DMS53 (cell line): ENCODE data around the gene HSPA2.
"Not testable (repeated sequence)": the region's sequence is repeated elsewhere in the genome, so short reads cannot be mapped to it uniquely, and the experiment has no call there.

ENCODE experiments used
- DNase-seq: peaks from one replicate; lab custom pipeline; 2025; lab: John Stamatoyannopoulos, UW

The HSPA2 gene

DNA sequence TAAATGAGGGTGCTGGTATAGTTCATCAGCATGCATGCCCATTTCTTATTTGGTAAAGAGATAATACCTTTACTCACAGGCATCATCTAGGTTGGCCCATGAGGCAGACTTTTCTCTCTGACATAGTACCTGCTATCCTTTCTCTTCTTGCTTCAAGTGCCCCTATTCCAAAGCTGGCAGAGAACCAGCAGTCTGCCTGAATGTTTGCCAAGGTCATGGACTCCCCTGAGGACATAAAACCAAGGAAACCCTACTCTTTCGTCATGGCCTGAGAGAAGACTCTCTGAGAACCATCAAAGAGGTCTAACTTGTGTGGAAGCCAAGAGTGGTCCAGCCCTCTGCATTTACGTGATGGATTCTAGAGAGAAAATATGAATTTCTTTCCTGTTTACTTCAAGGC lies 21.1 kb downstream of the HSPA2 start:
- no peak for DNase-seq

DNA sequence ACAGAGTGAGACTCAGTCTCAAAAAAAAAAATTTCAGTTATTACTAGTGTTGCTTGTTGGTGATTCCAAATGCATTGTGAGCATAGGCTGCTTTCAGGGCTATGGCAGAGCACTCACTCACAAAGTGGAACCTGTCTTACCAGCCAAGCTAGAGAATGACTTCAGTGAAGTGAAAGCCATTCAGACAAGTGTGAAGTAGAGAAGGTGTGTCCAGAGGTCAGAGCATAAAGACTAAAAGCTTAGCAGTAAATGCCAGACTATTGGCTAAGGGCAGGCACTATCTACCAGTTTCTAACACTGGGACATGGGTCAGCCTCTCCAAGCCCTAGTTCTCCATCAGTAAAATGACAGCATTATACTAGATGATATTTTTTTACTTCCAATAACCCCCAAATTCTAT lies 21.9 kb downstream of the HSPA2 start:
- DNase-seq: peak; percentile 12

DNA sequence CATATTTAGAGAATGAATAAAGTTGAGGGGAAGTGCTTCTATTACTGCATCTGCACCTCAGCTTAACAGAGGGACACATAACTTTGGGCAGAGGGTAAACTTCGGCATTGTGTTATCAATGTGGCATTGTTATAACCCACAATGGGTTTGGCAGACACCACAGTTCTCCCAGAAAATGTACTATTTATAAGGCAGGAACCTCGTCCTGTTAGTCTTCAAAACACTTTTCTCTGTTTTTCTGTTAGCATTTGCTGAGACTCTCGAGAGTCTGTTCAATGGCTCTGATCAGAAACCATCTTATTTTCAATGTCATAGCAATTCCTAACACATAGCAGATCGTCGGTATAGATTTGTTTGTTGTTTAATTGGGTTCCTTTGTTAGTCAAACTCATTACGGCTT lies 23.2 kb downstream of the HSPA2 start:
- DNase-seq: no peak

DNA sequence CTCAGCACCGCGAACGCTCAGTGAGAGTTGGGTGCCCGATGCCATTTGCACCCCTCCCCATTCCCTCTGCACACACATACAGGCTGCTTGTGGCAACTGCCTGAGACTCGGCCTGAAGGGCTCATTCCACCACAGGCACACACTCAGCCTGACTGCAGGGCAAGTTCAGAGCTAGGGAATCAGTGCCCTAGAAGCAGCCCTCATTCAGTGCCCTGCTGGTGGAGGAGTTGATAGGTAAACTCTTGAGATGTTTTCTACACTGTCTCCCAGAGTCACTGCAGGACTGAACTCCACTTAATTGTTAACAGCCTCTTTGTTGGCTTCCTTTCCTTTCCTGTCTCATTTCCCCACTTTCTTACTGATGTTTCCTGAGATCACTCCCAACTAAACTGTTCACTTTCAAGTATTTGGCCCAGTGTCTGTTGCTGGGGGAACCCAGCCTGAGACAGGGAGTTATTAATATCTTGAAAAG lies 26.1 kb downstream of the HSPA2 start:
- DNase-seq: no peak

DNA sequence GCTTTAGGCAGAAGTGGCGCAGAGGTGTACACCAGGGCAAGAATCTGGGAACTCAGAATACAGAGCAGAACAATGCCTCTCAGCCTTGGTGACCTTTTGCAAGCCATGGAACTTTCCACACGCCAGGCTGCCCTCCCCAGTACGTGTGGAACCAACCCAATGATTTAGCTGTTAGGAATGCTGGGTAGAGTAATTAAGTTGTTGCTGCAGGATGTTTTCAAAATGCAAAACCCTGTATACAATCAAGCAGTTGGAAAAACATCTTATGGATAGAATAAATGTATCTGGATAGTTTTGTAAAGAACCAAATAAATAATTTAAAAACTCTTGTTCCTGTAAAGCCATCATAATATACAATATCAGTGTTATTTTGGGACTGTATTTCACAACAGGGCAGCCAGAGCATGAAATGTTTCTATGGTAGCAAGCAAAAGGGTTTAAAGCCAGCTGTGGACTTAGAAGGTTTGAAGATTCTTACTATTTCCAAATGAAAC lies 28.6 kb downstream of the HSPA2 start:
- no peak for DNase-seq

DNA sequence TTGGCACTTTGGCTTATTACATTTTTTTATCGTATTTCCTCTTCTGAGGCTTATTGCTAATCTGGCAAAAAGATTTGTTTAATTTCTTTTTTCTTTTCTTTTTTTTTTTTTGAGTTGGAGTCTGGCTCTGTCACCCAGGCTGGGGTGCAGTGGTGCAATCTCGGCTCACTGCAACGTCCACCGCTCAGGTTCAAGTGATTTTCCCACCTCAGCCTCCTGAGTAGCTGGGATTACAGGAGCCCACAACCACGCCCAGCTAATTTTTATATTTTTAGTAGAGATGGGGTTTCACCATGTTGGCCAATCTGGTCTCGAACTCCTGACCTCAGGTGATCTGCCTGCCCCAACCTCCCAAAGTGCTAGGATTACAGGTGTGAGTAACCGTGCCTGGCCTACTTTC lies 29.1 kb downstream of the HSPA2 start:
- DNase-seq: not testable (repeated sequence)

DNA sequence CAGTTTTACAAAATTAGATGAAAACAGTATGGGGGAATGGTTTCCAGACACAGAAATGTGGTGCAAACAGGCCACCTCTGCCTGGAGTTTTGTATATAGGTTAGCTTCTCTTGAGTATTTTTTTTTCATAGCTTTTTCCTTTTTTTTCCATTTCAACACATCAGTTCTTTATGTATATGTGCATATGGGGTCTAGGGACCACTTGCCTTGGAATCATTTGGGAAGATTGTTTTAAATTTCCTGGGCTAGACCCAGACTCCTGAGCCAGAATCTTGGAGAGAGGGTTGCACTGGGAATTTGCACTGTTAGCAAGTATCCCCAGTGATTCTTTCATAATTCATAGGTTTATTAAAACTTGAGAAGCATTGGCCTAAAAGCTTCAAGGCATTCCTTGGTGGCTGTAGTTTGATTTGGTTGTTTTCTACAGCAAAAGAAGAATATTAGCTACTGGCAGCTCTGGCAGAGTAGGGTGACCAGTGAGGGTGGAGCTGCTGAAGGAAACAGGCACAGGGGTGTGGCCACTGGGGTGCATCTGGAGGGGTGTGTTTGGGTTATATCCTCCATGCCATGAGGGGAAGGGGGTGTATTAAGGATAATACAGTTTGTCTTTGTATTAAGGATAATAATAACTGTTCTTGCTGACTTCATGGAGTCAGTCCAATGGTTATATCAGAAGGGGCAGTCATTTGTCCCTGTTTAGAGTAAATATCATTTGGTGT lies 32.0 kb downstream of the HSPA2 start:
- no peak for DNase-seq

DNA sequence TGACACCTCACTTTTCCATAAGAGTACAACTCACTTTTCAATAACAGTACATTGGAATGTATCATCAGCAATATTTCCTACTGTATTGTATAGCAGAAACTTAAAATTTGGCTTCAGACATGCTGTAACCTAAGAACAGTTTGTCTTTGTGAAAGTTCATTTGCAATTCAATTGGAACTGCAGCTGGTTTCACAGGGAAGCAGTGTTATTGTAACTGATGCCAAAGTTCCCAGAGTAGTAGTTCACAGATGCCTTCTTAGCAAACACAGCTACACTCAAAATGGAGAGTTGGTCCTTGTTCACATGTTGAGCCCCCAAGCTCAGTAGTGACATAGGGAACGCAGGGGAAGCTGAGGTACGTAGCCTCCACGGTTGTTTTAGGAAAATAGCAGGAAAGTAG lies 32.6 kb downstream of the HSPA2 start:
- no peak for DNase-seq

DNA sequence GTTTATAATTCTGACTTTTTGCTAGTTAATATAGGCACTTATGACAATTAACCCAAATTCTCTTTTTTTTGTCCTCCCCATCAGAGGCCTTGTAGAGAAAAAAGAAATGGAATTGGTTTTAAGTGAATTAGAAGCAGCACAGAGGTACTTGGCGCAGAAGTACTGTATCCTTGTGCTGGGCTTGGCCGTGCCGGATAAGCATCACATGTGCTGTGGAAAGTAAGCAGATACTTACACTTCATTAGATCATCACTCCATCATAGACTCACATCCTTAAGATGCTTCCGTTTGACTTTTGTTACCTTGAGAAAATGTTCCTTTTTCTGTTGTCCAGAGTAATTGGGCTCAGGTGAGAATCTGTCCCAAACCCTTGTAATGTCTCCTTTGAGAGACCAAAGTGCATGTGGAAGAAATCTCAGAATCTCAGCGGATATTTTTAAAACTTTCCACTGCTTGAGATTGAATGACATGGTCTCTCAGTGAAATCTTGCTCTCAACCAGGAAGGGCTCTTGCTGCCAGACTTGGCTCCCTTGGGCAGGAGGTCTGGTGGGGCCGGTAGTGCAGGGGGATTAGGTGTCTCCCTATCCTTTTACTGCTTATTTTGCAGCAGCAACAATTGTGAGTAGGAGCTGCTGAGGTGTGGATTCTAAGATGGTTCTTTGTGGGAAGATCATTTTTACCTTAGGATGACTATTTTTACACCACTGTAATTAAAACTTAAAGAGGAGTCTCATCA lies 34.0 kb downstream of the HSPA2 start:
- DNase-seq: no peak

DNA sequence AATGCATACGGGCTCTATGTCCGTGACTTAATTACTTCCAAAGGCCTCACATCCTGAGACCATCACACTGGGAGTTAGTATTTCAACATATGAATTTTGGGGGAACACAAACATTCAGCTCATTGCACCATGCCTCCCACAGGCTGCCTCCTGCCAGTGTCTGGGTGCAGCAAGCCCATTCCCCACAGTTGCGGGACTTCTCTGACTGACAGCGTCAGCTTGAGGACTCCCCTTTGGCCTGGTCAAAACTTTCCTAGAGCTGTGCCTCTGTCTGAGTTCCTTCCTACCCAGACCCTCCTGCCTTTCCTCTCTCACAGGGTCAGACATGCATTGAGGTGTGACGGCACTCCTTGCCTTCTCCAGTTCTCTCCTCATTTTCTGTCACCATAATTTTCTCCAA lies 36.7 kb downstream of the HSPA2 start:
- DNase-seq: no peak

DNA sequence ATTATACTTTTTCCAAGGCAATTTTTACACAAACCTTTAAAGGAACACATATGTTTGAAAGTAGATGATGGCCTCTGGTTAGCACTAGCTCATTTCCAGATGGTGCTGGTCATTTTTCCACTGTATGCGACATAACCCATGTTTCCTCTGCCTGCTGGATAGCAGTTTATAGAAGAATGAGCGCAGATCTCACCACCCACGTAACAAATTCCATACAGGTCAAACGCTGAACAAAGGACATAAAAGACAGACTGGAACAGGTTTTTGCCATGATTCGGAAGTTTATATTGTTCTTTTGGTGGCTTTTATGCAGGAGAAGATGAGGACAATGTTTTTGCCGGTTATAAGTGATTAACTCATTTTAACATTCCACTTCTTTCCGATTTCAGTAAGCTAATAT lies 39.9 kb downstream of the HSPA2 start:
- no peak for DNase-seq

DNA sequence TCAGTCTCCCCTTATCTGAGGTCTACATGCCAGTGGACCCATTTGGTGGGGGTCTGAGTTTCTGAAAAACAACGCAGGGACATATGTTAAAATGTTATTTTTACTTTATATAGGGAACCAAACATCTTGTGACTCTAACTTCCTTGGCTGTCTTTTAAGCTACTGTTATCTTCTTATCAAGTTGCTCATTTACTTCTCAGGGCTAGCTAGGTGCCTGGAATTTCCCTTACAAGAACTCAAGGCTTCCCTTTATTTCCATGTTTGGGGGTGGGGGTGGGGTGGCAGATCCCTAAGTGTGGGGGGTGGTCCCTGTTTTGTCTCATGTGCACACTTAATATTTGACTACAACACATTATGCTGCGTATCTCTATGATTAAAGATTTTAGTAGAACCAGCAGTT lies 40.8 kb downstream of the HSPA2 start:
- no peak for DNase-seq

DNA sequence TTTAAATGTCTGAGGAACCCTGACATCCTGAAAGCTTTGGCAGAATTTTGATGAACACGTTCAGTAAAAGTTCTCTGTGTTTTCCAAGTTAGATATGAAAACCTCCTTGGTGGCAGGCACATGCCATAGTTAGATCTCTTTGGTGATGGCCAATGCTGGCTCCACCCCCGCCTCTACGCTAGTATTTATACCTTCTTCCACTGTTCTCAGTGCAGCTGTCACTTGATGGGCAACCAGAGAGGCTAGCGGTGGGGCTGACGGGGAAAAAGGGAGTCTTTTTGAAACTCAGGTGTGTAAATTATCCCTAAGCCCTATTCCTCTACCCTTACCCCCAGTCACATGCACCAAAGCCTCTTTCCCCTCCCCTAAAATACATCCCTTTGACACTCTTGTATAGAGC lies 41.3 kb downstream of the HSPA2 start:
- no peak for DNase-seq

DNA sequence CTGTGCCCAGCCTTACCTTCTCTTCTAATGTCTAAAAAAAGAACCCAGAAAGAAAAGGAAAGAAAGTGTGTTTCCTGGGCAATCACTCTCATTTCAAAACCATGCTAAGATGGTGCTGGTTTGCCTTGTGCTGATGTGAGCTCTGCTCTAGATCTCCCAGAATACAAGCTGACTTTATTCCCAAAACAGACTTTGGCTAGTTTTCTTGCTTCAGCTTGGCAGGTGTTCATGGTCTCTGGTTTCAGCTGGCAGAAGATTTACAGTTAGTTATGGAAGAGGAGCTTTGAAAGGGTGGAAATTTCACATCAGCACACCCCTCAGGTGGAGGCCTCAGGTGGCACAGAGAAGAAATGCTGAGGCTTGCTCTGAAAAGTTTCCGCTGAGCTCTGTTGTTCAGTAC lies 43.6 kb downstream of the HSPA2 start:
- no peak for DNase-seq

DNA sequence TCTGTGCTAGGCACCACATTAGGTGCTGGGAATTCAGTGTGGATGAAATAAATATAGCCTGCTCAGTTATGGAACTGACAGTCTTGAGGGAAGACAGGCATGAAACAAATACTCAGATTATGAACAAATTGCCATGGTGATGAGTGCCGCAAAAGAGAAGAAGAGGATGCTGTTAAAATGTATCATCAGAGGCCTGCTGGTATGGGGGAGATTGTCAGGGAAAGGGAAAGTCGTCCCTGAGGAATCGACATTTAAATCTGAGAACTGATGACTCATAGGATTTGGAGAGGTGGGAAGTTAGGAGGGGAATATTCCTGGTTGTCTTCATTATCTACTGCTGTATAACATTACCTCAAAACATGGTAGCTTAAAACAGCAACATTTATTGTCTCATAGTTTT lies 51.3 kb downstream of the HSPA2 start:
- DNase-seq: no peak
